HG03039 (cell line): ENCODE results near the gene ZWILCH.
"Not testable (repeated sequence)": the region's sequence is repeated elsewhere in the genome, so short reads cannot be mapped to it uniquely, and the experiment has no call there.

ENCODE experiments used
- ATAC-seq: cut with Tn5 transposase; IDR thresholded peaks from one replicate; pipeline ENCODE4 v1.9.1; 2021; ENCODE audit warnings: mild to moderate bottlenecking, moderate library complexity; ENCODE audit not compliant: unreplicated experiment

The ZWILCH gene

GRCh38 chr15:66504563-66505429 is at the start of gene ZWILCH, which contains the start of gene RPL4:
TSS of gene ZWILCH (plus strand) at chr15:66505326. CDS start at chr15:66505339, 13 bp downstream.
TSS of gene RPL4 (minus strand) at chr15:66504855. CDS start at chr15:66504790, 65 bp downstream.
- peak; percentile 67 for ATAC-seq

- no peak for ATAC-seq
These were observed 48.9 kb upstream of the ZWILCH start for GRCh38 chr15:66456211-66456610.

GRCh38 chr15:66459818-66460615 is 45.1 kb upstream of the ZWILCH start:
- no peak for ATAC-seq

GRCh38 chr15:66461294-66461693 is 43.8 kb upstream of the ZWILCH start:
- not testable (repeated sequence) for ATAC-seq

- no peak for ATAC-seq
These were observed 43.2 kb upstream of the ZWILCH start for GRCh38 chr15:66461917-66462316.

- ATAC-seq: no peak
These were observed 42.5 kb upstream of the ZWILCH start for GRCh38 chr15:66462627-66463026.

- ATAC-seq: not testable (repeated sequence)
These were observed 39.8 kb upstream of the ZWILCH start for GRCh38 chr15:66465294-66465693.

- ATAC-seq: not testable (repeated sequence)
These were observed 37.7 kb upstream of the ZWILCH start for GRCh38 chr15:66467162-66468040.

GRCh38 chr15:66470825-66471224 is 34.3 kb upstream of the ZWILCH start:
- ATAC-seq: not testable (repeated sequence)

GRCh38 chr15:66472176-66472999 is 32.7 kb upstream of the ZWILCH start:
- no peak for ATAC-seq

GRCh38 chr15:66474135-66474534 is 31.0 kb upstream of the ZWILCH start:
- ATAC-seq: no peak

- ATAC-seq: no peak
These were observed 30.2 kb upstream of the ZWILCH start for GRCh38 chr15:66474963-66475362.

- ATAC-seq: no peak
These were observed 28.6 kb upstream of the ZWILCH start for GRCh38 chr15:66476535-66476934.

- ATAC-seq: no peak
These were observed 28.1 kb upstream of the ZWILCH start for GRCh38 chr15:66477011-66477410.

GRCh38 chr15:66480267-66480666 is 24.9 kb upstream of the ZWILCH start:
- no peak for ATAC-seq

- ATAC-seq: no peak
These were observed 23.8 kb upstream of the ZWILCH start for GRCh38 chr15:66481107-66481856.

GRCh38 chr15:66482539-66482938 is 22.6 kb upstream of the ZWILCH start:
- no peak for ATAC-seq

GRCh38 chr15:66483131-66483566 is 22.0 kb upstream of the ZWILCH start:
- no peak for ATAC-seq

- ATAC-seq: no peak
These were observed 20.5 kb upstream of the ZWILCH start for GRCh38 chr15:66484539-66485112.
